ENCODE data around the gene GTPBP10. TPM values are rescaled to one million over a fixed set of nuclear protein-coding genes. Genes with fewer than 3 reads are reported as not detected.

The GTPBP10 gene
- total and polyA plus RNA-seq, 2 of the 13 experiments (the other 11 are each of a cell fraction or from before 2014, with no cell fraction given) = 13.3 to 38.7 TPM

GRCh38 chr7:90383422-90383821 lies 36.9 kb downstream of the GTPBP10 start:
- Histone ChIP-seq H3K4me3 (replicated peaks in 1 of 3; ENCODE audit: insufficient read depth in 1 of 3, low read depth in 2 of 3, low read length in 3 of 3) (no peak overlapping the region), H3K27me3 (ENCODE audit: control insufficient read depth in 1 of 2, insufficient read depth in 2 of 2, low read length in 2 of 2) (no peaks in the 10 kb centered on the region), H4K20me1 (ENCODE audit: insufficient read depth, low read length) (no peaks in the 10 kb centered on the region), H3K4me2 (ENCODE audit: low read depth, low read length) (no peak overlapping the region), H3K79me2 (ENCODE audit: insufficient read depth, low read length) (no peaks in the 10 kb centered on the region), H3K36me3 (replicated peaks in 1 of 2; ENCODE audit: control insufficient read depth in 1 of 2, insufficient read depth in 2 of 2, low read length in 2 of 2) (peaks cover 6 to 56% of the 10 kb centered on the region in 2 experiments), H3K9me3 (ENCODE audit: low read length) (no peaks in the 10 kb centered on the region), H3K27ac (ENCODE audit: extremely low read length, insufficient read depth, low read length) (no peak overlapping the region), H2AFZ (ENCODE audit: low read length) (no peak overlapping the region), H3K9ac (ENCODE audit: insufficient read depth, low read depth, low read length) (no peak overlapping the region), H3K4me1 (ENCODE audit: insufficient read depth, low read length) (no peaks in the 10 kb centered on the region)
- in situ Hi-C loops (cut with HindIII; ENCODE audit: extremely low pct_ligation_motif_present, low pct_unique_long_range_greater_than_20kb) = no loop called here
- FAIRE-seq (no peak), ATAC-seq (no peak), DNase-seq (ENCODE audit: low spot score) (no peak)
- intact Hi-C loops (cut with micrococcal nuclease; ENCODE audit: unreplicated experiment) = no loop called here
- WGBS (ENCODE audit: low lambda C conversion rate) = 100% methylated on average over 1 of the region's 1 CpG
- ChIA-PET CTCF (ENCODE audit: low intra/inter-chr PET ratio, low total read pairs) (no interaction called here), POLR2A (no interaction called here)
- BruUV-seq (replicated peaks) = no TSS peak
- TF ChIP-seq ZBTB34 (CRISPR knock-in tag; IDR thresholded peaks at IDR 0.05) = no peak
- TF ChIP-seq ZNF576 (CRISPR knock-in tag; IDR thresholded peaks at IDR 0.05) = no peak
- TF ChIP-seq PRMT3 (CRISPR knock-in tag; IDR thresholded peaks at IDR 0.05; ENCODE audit: borderline replicate concordance, low read depth) = no peak
- no peak for TF ChIP-seq MEF2D (CRISPR knock-in tag; IDR thresholded peaks at IDR 0.05)
- no peak for TF ChIP-seq ZNF180 (CRISPR knock-in tag; IDR thresholded peaks at IDR 0.05; ENCODE audit: borderline replicate concordance, low read depth)
- no peak for TF ChIP-seq HBP1 (CRISPR knock-in tag; IDR thresholded peaks at IDR 0.05; ENCODE audit: low read depth)
- no peak for TF ChIP-seq ZNF143 (CRISPR knock-in tag; IDR thresholded peaks at IDR 0.05)
- TF ChIP-seq NRL (CRISPR knock-in tag; IDR thresholded peaks at IDR 0.05; ENCODE audit: borderline replicate concordance) = no peak
- TF ChIP-seq ZNF512B (CRISPR knock-in tag; IDR thresholded peaks at IDR 0.05; ENCODE audit: borderline replicate concordance) = no peak
- no peak for TF ChIP-seq SOX5 (CRISPR knock-in tag; IDR thresholded peaks at IDR 0.05; ENCODE audit: borderline replicate concordance)
- no peak for TF ChIP-seq HNF4A (CRISPR knock-in tag; IDR thresholded peaks at IDR 0.05)
- TF ChIP-seq ZC3H13 (CRISPR knock-in tag; IDR thresholded peaks at IDR 0.05) = no peak
- no peak for TF ChIP-seq MLX (CRISPR knock-in tag; IDR thresholded peaks at IDR 0.05)
- no peak for TF ChIP-seq MAFG (CRISPR knock-in tag; IDR thresholded peaks at IDR 0.05)
- no peak for TF ChIP-seq GRHL1 (CRISPR knock-in tag; conservative IDR thresholded peaks at IDR 0.05)
- TF ChIP-seq ZGPAT (CRISPR knock-in tag; IDR thresholded peaks at IDR 0.05) = no peak
